ENCODE measurements around the gene DESI2. TPM values are rescaled to one million over a fixed set of nuclear protein-coding genes. Genes with fewer than 3 reads are reported as not detected.
A peak's percentile ranks its signal among the peaks of the same experiment; 100 is the strongest.

DESI2 gene
- total and polyA plus RNA-seq, 2 of the 8 experiments (the other 6 are each of a cell fraction or from before 2014, with no cell fraction given): 54.0 to 110 TPM

DNA sequence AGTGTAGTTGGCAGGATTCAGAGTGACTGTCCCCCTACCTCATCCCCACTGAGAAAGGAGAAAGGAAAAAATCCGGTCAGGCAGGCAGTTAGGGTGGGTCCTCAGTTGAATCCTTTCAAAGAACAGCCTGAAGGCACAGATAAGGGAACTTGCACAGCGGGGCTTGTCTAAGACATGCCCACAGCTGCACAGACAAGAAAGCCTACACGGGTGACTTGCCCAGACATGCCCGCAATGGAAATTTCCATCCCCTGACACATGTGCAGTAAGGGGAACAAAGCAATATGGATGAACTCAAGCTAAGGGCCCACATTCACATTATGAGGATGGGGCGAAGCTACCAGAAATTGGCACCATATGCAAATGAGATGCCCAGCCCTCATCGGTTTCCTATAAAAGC is 82.5 kb downstream of the DESI2 start:
- Histone ChIP-seq H2BK15ac (ENCODE audit: low read length) (no peak overlapping the region), H4K20me1 (replicated peaks in 1 of 2; ENCODE audit: control insufficient read depth in 1 of 2, insufficient read depth in 2 of 2, low read length in 2 of 2) (no peaks in the 10 kb centered on the region), H3K79me1 (ENCODE audit: low read depth, low read length) (no peaks in the 10 kb centered on the region), H3K18ac (ENCODE audit: extremely low read depth, low read length) (peak overlapping the region; percentile 41), H3K4me2 (ENCODE audit: insufficient read depth in 1 of 2, low read depth in 2 of 2, low read length in 2 of 2) (peak overlapping the region in 1 of 2 experiments; percentile 14; a peak in 1 of 4 replicates), H4K8ac (ENCODE audit: extremely low read depth, insufficient read depth, low read length) (no peak overlapping the region), H2BK120ac (replicated peaks; ENCODE audit: low read depth, low read length) (peak overlapping the region; percentile 99), H2AFZ (ENCODE audit: low read length) (no peak overlapping the region), H3K4ac (replicated peaks; ENCODE audit: insufficient read length, low read depth, low read length) (no peak overlapping the region), H3K23ac (ENCODE audit: insufficient read length) (no peak overlapping the region), H2BK5ac (ENCODE audit: low read depth, low read length) (peak overlapping the region; percentile 92; the same call in 1 of the 2 replicates), H3K27me3 (replicated peaks in 1 of 4; ENCODE audit: control insufficient read depth in 3 of 4, extremely low read depth in 1 of 4, insufficient read depth in 3 of 4, low read length in 3 of 4) (peaks cover 0 to 7% (median 3%) of the 10 kb centered on the region in 4 experiments; a peak in 5 of 7 replicates), H2BK20ac (ENCODE audit: low read length) (peak overlapping the region; percentile 82; the same call in 1 of the 2 replicates), H2BK12ac (ENCODE audit: low read depth, low read length) (no peak overlapping the region), H3K27ac (ENCODE audit: low read depth, low read length) (peak overlapping the region; percentile 79), H3K14ac (ENCODE audit: insufficient read length) (no peak overlapping the region), H3K9ac (replicated peaks in 1 of 4; ENCODE audit: extremely low read depth in 1 of 4, low read depth in 3 of 4, low read length in 3 of 4) (peak overlapping the region in 1 of 4 experiments; percentile 23; a peak in 2 of 7 replicates), H3K4me1 (replicated peaks in 1 of 4; ENCODE audit: control insufficient read depth in 3 of 4, insufficient read depth in 4 of 4, low read length in 3 of 4) (peaks cover 1 to 16% (median 6%) of the 10 kb centered on the region in 4 experiments), H2AK5ac (ENCODE audit: low read depth, low read length) (no peak overlapping the region), H3K56ac (replicated peaks; ENCODE audit: insufficient read length, low read depth, low read length) (peak overlapping the region; percentile 22), H4K5ac (ENCODE audit: insufficient read length, low read depth, low read length) (peak overlapping the region; percentile 39), H3K79me2 (ENCODE audit: control insufficient read depth in 1 of 2, insufficient read depth in 2 of 2, low read length in 2 of 2) (no peaks in the 10 kb centered on the region), H3K9me3 (ENCODE audit: insufficient read depth in 2 of 2, low read depth in 1 of 2, low read length in 1 of 2) (peaks cover 0 to 5% of the 10 kb centered on the region in 2 experiments; a peak in 2 of 4 replicates), H4K91ac (replicated peaks; ENCODE audit: insufficient read length, low read length) (peak overlapping the region; percentile 60), H3K36me3 (ENCODE audit: control insufficient read depth in 2 of 4, insufficient read depth in 4 of 4, low read length in 3 of 4) (no peaks in the 10 kb centered on the region), H3K4me3 (ENCODE audit: extremely low read depth in 1 of 4, insufficient read depth in 2 of 4, low read depth in 3 of 4, low read length in 4 of 4) (no peak overlapping the region), H3K23me2 (ENCODE audit: low read depth, low read length) (peaks cover 1% of the 10 kb centered on the region; the same call in 1 of the 2 replicates)
- no peak for FAIRE-seq
- ChIA-PET POLR2A (ENCODE audit: partially characterized antibody) (interaction anchor here (0.8 kb wide), 1 partner anchor 11 kb away, joined by 3 read pairs; no protein-coding TSS in a partner anchor), CTCF (ENCODE audit: partially characterized antibody) (interaction anchor here (1.2 to 4.5 kb wide), 2 partner anchors 61 to 131 kb away, joined by 3 to 19 read pairs; no protein-coding TSS in a partner anchor)
- 72% methylated on average over 6 of the region's 6 CpGs; no CpG with 5 or more reads in 1 of the 2 experiments for WGBS, 2 experiments (ENCODE audit: extremely low coverage in 1 of 2, insufficient coverage in 1 of 2, insufficient read length in 1 of 2, insufficient replicate concordance in 2 of 2, low coverage in 1 of 2, low lambda C conversion rate in 2 of 2, missing lambda C conversion rate in 1 of 2)
- no peak for DNase-seq (ENCODE audit: low read depth in 1 of 2, low spot score in 2 of 2)
- TF ChIP-seq NANOG (IDR thresholded peaks at IDR 0.05; ENCODE audit: insufficient read depth, low read depth, low read length, poor library complexity, severe bottlenecking) (no peak), SP1 (IDR thresholded peaks at IDR 0.05; ENCODE audit: low read depth, low read length) (peak; percentile 2; the same call in 1 of the 2 replicates), KDM1A (IDR thresholded peaks at IDR 0.05; ENCODE audit: borderline replicate concordance, low read length) (peak; percentile 16; the same call in 1 of the 2 replicates)

All from H1 (cell line).